Neural cell (in vitro differentiated cells): ENCODE data around the gene CAPN13. TPM values are rescaled to one million over a fixed set of nuclear protein-coding genes. Genes with fewer than 3 reads are reported as not detected.

ENCODE experiments used
- H2AFZ ChIP-seq: fragments of 200-600, 300-800 bp; sonication (generic), shearing (Covaris generic); 2 replicates; pipeline ENCODE4 v1.6.0; 2014; ENCODE audit warnings: low read depth, mild to moderate bottlenecking, antibody characterized with exemption, low read length, moderate library complexity
- H3F3A ChIP-seq: fragments of 200-600 bp; shearing (Covaris generic); 2 replicates; pipeline ENCODE4 v1.6.1; 2016; ENCODE audit warnings: mild to moderate bottlenecking, moderate library complexity, mixed read lengths, antibody characterized with exemption, low read length; ENCODE audit not compliant: insufficient read depth, poor library complexity, severe bottlenecking
- H3K27ac ChIP-seq: fragments of 200-600, 300-800 bp; sonication (generic), shearing (Covaris generic); 2 replicates; pipeline ENCODE4 v1.5.1; 2014; ENCODE audit warnings: mild to moderate bottlenecking, low read length, moderate library complexity
- H3K27me3 ChIP-seq: fragments of 300-800, 200-600 bp; sonication (generic), shearing (Covaris generic); 2 replicates; pipeline ENCODE4 v1.6.0; 2014; ENCODE audit warnings: mild to moderate bottlenecking, low read depth, low read length, moderate library complexity; ENCODE audit not compliant: insufficient read depth
- H3K36me3 ChIP-seq: fragments of 300-800, 200-600 bp; sonication (generic), shearing (Covaris generic); 2 replicates; pipeline ENCODE4 v1.5.1; 2014; ENCODE audit warnings: mild to moderate bottlenecking, antibody characterized with exemption, low read length, moderate library complexity; ENCODE audit not compliant: insufficient read depth
- H3K4me2 ChIP-seq: fragments of 300-800, 200-600 bp; sonication (generic), shearing (Covaris generic); 2 replicates; pipeline ENCODE4 v1.6.0; 2014; ENCODE audit warnings: mild to moderate bottlenecking, low read length
- H3K4me3 ChIP-seq: fragments of 300-800, 200-600 bp; sonication (generic), shearing (Covaris generic); 2 replicates; pipeline ENCODE4 v1.5.1; 2014; ENCODE audit warnings: mild to moderate bottlenecking, low read length, moderate library complexity
- H3K79me2 ChIP-seq: fragments of 200-600 bp; shearing (Covaris generic); replicated peaks from 2 replicates; pipeline ENCODE4 v1.6.0; 2014; ENCODE audit warnings: mild to moderate bottlenecking, low read length, moderate library complexity; ENCODE audit not compliant: insufficient read depth
- H3K9ac ChIP-seq: fragments of 300-800, 200-600 bp; sonication (generic), shearing (Covaris generic); 2 replicates; pipeline ENCODE4 v1.6.1; 2016; ENCODE audit warnings: mild to moderate bottlenecking, low read length, mixed read lengths
- H3K9me2 ChIP-seq: fragments of 200-600 bp; shearing (Covaris generic); 2 replicates; pipeline ENCODE4 v1.6.1; 2016; ENCODE audit warnings: mild to moderate bottlenecking, low read length, mixed read lengths; ENCODE audit not compliant: insufficient read depth
- H3K9me3 ChIP-seq: fragments of 200-600, 300-800 bp; sonication (generic), shearing (Covaris generic); 2 replicates; pipeline ENCODE4 v1.6.1; 2016; ENCODE audit warnings: mild to moderate bottlenecking, mixed run types, low read length, moderate library complexity, mixed read lengths
- H4K20me1 ChIP-seq: fragments of 200-600 bp; shearing (Covaris generic); 2 replicates; pipeline ENCODE4 v1.6.1; 2016; ENCODE audit warnings: mild to moderate bottlenecking, mixed run types; ENCODE audit not compliant: insufficient read depth
- EP300 ChIP-seq: fragments of 450-650 bp; conservative IDR thresholded peaks from 2 replicates; pipeline ENCODE4 v1.6.1; 2014; ENCODE audit warnings: antibody characterized with exemption, mild to moderate bottlenecking, moderate library complexity; ENCODE audit not compliant: poor library complexity, severe bottlenecking
- EZH2 ChIP-seq: fragments of 200-600, 300-800 bp; shearing (Covaris generic), sonication (generic); IDR thresholded peaks from 2 replicates; pipeline ENCODE4 v1.6.1; 2014; ENCODE audit warnings: antibody characterized with exemption, low read length, borderline replicate concordance, mild to moderate bottlenecking; ENCODE audit not compliant: insufficient read depth, poor library complexity, severe bottlenecking
- MXI1 ChIP-seq: fragments of 450-650 bp; conservative IDR thresholded peaks from 2 replicates; pipeline ENCODE4 v1.6.1; 2014; ENCODE audit warnings: antibody characterized with exemption, mild to moderate bottlenecking; ENCODE audit not compliant: poor library complexity, severe bottlenecking
- POLR2AphosphoS5 ChIP-seq: IDR thresholded peaks from 2 replicates; pipeline ENCODE4 v1.6.1; 2012
- RAD21 ChIP-seq: fragments of 450-650 bp; conservative IDR thresholded peaks from 2 replicates; pipeline ENCODE4 v1.6.1; 2014; ENCODE audit warnings: antibody characterized with exemption, mild to moderate bottlenecking, moderate library complexity
- REST ChIP-seq: IDR thresholded peaks from 2 replicates; pipeline ENCODE4 v1.6.1; 2012; ENCODE audit warnings: borderline replicate concordance
- SMC3 ChIP-seq: fragments of 450-650 bp; conservative IDR thresholded peaks from 2 replicates; pipeline ENCODE4 v1.6.1; 2014; ENCODE audit warnings: antibody characterized with exemption, mild to moderate bottlenecking, moderate library complexity; ENCODE audit not compliant: poor library complexity
- TAF1 ChIP-seq: IDR thresholded peaks from 2 replicates; pipeline ENCODE4 v1.6.1; 2012; ENCODE audit warnings: low read depth
- polyA plus RNA-seq: library from polyadenylated mRNA; depleted of rRNA; stranded (reverse); fragments of >200 nt; gene quantifications from 2 replicates; pipeline ENCODE4 v1.2.3, GENCODE V29; 2014
- TF ChIP-seq, protein P1 (sequence below): fragments of 450-650 bp; IDR thresholded peaks from 2 replicates; pipeline ENCODE4 v1.5.1; 2014; ENCODE audit warnings: antibody characterized with exemption, mild to moderate bottlenecking, moderate library complexity; ENCODE audit not compliant: poor library complexity, severe bottlenecking

CAPN13 gene
- polyA plus RNA-seq, 1 donor from 2014 or later: not detected

DNA sequence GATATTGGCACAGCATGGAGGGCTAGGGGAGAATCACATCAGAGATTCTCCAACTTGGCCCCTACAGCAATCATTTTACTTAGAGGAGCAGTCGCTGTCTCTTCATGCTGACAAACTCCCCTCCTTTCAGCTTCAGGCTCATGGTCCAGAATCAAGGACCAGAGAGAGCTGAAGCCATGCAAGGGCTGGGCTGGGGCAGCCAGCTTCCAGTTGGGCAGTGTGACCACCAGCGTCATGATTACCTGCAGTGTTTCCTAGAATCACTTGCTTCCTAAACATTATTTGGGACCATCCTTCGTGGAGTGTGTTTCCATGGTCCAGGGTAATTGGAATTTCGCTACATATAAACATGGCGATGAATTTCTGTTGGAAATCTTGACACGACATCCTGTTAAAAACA, 54.4 kb downstream of the CAPN13 start:
- Histone ChIP-seq H3K4me3 (no peak overlapping the region), H3K4me2 (no peak overlapping the region), H4K20me1 (no peaks in the 10 kb centered on the region), H3K27me3 (no peaks in the 10 kb centered on the region), H3K79me2 (no peaks in the 10 kb centered on the region), H3F3A (no peaks in the 10 kb centered on the region), H3K9me3 (no peaks in the 10 kb centered on the region), H3K9me2 (no peaks in the 10 kb centered on the region), H2AFZ (no peak overlapping the region), H3K36me3 (no peaks in the 10 kb centered on the region), H3K27ac (no peak overlapping the region), H3K9ac (no peak overlapping the region)
- TF ChIP-seq TAF1: no peak
- TF ChIP-seq EZH2: no peak
- TF ChIP-seq POLR2AphosphoS5: no peak
- TF ChIP-seq, protein P1, sequence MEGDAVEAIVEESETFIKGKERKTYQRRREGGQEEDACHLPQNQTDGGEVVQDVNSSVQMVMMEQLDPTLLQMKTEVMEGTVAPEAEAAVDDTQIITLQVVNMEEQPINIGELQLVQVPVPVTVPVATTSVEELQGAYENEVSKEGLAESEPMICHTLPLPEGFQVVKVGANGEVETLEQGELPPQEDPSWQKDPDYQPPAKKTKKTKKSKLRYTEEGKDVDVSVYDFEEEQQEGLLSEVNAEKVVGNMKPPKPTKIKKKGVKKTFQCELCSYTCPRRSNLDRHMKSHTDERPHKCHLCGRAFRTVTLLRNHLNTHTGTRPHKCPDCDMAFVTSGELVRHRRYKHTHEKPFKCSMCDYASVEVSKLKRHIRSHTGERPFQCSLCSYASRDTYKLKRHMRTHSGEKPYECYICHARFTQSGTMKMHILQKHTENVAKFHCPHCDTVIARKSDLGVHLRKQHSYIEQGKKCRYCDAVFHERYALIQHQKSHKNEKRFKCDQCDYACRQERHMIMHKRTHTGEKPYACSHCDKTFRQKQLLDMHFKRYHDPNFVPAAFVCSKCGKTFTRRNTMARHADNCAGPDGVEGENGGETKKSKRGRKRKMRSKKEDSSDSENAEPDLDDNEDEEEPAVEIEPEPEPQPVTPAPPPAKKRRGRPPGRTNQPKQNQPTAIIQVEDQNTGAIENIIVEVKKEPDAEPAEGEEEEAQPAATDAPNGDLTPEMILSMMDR: no peak
- TF ChIP-seq EP300: no peak
- TF ChIP-seq RAD21: no peak
- TF ChIP-seq SMC3: no peak
- no peak for TF ChIP-seq MXI1
- TF ChIP-seq REST: no peak

DNA sequence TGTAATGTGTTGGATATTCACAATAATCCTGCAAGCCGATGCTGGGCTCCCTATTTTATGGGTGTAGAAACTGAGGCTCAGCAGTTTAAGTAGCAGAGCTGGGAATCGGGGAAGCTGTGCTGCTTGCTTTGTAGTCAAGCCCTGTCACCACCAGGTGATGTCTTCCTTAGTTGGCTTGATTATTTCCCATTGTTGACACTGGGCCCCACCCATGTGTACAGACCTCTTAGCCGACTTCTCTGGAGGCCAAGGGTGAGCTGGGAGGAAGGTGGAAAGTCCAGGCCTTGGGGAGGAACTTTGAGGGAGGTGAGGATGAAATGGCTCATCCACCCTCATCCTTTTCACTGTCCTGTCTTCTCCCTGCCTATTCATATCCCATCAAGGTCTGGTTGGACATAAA, 60.0 kb downstream of the CAPN13 start:
- Histone ChIP-seq H2AFZ (no peak overlapping the region), H3K9ac (no peak overlapping the region), H3K4me3 (no peak overlapping the region), H3K27ac (no peak overlapping the region), H3K36me3 (no peaks in the 10 kb centered on the region), H3K79me2 (no peaks in the 10 kb centered on the region), H4K20me1 (no peaks in the 10 kb centered on the region), H3K27me3 (no peaks in the 10 kb centered on the region), H3K9me3 (no peaks in the 10 kb centered on the region), H3F3A (no peaks in the 10 kb centered on the region), H3K9me2 (no peaks in the 10 kb centered on the region), H3K4me2 (no peak overlapping the region)
- no peak for TF ChIP-seq EP300
- TF ChIP-seq, protein P1: no peak
- TF ChIP-seq REST: no peak
- TF ChIP-seq EZH2: no peak
- TF ChIP-seq POLR2AphosphoS5: no peak
